ENCODE measurements around the gene TNNI3K. TPM values are rescaled to one million over a fixed set of nuclear protein-coding genes. Genes with fewer than 3 reads are reported as not detected.

The TNNI3K gene
- total and polyA plus RNA-seq, 4 donors: 2.3 to 4.4 (median 3.5) TPM

- Histone ChIP-seq H3K4me1 (ENCODE audit: control insufficient read depth, insufficient read depth, low read length) (no peaks in the 10 kb centered on the region), H3K9me3 (ENCODE audit: control insufficient read depth, insufficient read depth, low read length) (no peaks in the 10 kb centered on the region), H3K27ac (ENCODE audit: low read depth, low read length) (no peak overlapping the region), H3K36me3 (ENCODE audit: control insufficient read depth, insufficient read depth, low read length) (no peaks in the 10 kb centered on the region), H3K4me3 (ENCODE audit: low read depth, low read length) (no peak overlapping the region), H3K27me3 (ENCODE audit: control insufficient read depth, insufficient read depth, low read length) (no peaks in the 10 kb centered on the region)
- DNase-seq (ENCODE audit: low read depth in 4 of 6, low spot score in 6 of 6): no peak
- WGBS (ENCODE audit: insufficient coverage): no CpG with 5 or more reads among the region's 3 CpGs
Measured at GRCh38 chr1:74498901-74499300, 263.7 kb downstream of the TNNI3K start.

DNA sequence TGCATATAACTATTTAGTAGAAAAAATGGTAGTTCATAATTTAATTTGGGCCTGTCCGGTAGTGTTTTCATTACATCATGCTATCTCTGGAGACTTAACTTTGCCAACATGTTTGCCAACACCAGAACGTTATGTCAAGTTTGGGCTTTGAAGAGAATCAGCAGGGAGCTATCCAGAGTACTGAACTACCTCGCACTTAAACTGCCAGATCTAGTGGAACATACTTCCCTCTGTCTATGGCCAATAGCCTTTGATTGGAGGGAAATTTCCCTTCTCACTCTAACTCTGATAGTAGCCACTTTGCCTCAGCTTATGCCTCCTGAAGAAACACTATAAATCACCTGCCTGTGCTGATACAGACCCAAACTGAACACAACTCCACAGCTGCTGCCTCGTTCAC, 267.2 kb downstream of the TNNI3K start:
- peaks cover 5% of the 10 kb centered on the region for H3K4me1 ChIP-seq (ENCODE audit: control insufficient read depth, insufficient read depth, low read length)
- no peaks in the 10 kb centered on the region for H3K36me3 ChIP-seq (ENCODE audit: control insufficient read depth, insufficient read depth, low read length)
- no peak overlapping the region for H3K27ac ChIP-seq (ENCODE audit: low read depth, low read length)
- 80% methylated on average over 1 of the region's 4 CpGs for WGBS (ENCODE audit: insufficient coverage)
- no peaks in the 10 kb centered on the region for H3K27me3 ChIP-seq (ENCODE audit: control insufficient read depth, insufficient read depth, low read length)
- no peak overlapping the region for H3K4me3 ChIP-seq (ENCODE audit: low read depth, low read length)
- peak in 1 of 6 donors; percentile 65 for DNase-seq (ENCODE audit: low read depth in 4 of 6, low spot score in 6 of 6)
- H3K9me3 ChIP-seq (ENCODE audit: control insufficient read depth, insufficient read depth, low read length): no peaks in the 10 kb centered on the region

- no CpG with 5 or more reads among the region's 2 CpGs for WGBS (ENCODE audit: insufficient coverage)
- no peaks in the 10 kb centered on the region for H3K27me3 ChIP-seq (ENCODE audit: control insufficient read depth, insufficient read depth, low read length)
- H3K9me3 ChIP-seq (ENCODE audit: control insufficient read depth, insufficient read depth, low read length): no peaks in the 10 kb centered on the region
- H3K27ac ChIP-seq (ENCODE audit: low read depth, low read length): no peak overlapping the region
- H3K4me1 ChIP-seq (ENCODE audit: control insufficient read depth, insufficient read depth, low read length): peaks cover 5% of the 10 kb centered on the region
- no peak for DNase-seq (ENCODE audit: low read depth in 4 of 6, low spot score in 6 of 6)
- no peaks in the 10 kb centered on the region for H3K36me3 ChIP-seq (ENCODE audit: control insufficient read depth, insufficient read depth, low read length)
- no peak overlapping the region for H3K4me3 ChIP-seq (ENCODE audit: low read depth, low read length)
Measured at GRCh38 chr1:74502858-74503257, 267.7 kb downstream of the TNNI3K start.

- Histone ChIP-seq H3K4me3 (ENCODE audit: low read depth, low read length) (no peak overlapping the region), H3K4me1 (ENCODE audit: control insufficient read depth, insufficient read depth, low read length) (peaks cover 5% of the 10 kb centered on the region), H3K27me3 (ENCODE audit: control insufficient read depth, insufficient read depth, low read length) (no peaks in the 10 kb centered on the region), H3K9me3 (ENCODE audit: control insufficient read depth, insufficient read depth, low read length) (no peaks in the 10 kb centered on the region), H3K27ac (ENCODE audit: low read depth, low read length) (peak overlapping the region; percentile 49), H3K36me3 (ENCODE audit: control insufficient read depth, insufficient read depth, low read length) (no peaks in the 10 kb centered on the region)
- WGBS (ENCODE audit: insufficient coverage): 11% methylated on average over 5 of the region's 15 CpGs
- peak; percentile 70 to 97 (median 78) for DNase-seq (ENCODE audit: low read depth in 4 of 6, low spot score in 6 of 6)
Measured at GRCh38 chr1:74504125-74504932, 269.1 kb downstream of the TNNI3K start.

DNA sequence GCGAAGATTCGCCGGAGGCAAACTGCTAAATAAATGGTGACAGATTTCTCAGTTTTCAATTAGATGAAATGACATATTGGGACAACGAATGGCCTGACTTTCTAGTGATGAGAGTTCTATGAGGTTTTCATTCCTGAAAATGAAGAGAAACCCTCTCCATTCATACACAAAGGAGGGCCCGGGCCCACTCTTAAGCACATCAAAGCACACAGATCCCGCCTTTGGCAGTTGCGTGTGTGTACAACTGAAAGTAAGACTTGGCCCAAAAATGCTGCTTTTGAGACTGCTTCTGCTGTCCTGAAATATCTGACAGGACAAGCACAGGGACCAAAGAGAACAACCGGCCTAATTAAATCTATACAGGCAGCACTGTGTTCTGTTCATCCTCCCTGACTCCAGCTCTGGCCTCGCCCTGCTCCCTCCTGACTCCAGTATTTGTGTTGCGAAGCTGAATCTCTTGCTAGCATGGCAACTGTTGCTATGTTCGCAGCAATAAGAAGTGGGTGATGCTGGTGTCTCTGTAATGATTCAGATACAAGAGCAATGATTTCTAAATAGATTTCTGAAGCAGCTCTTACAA, 269.8 kb downstream of the TNNI3K start:
- no peak overlapping the region for H3K4me3 ChIP-seq (ENCODE audit: low read depth, low read length)
- peak in 4 of 6 donors; percentile 65 to 96 (median 81) for DNase-seq (ENCODE audit: low read depth in 4 of 6, low spot score in 6 of 6)
- peak overlapping the region; percentile 49 for H3K27ac ChIP-seq (ENCODE audit: low read depth, low read length)

GRCh38 chr1:74505928-74506710, 270.9 kb downstream of the TNNI3K start:
- no peak overlapping the region for H3K4me3 ChIP-seq (ENCODE audit: low read depth, low read length)
- peaks cover 5% of the 10 kb centered on the region for H3K4me1 ChIP-seq (ENCODE audit: control insufficient read depth, insufficient read depth, low read length)
- WGBS (ENCODE audit: insufficient coverage): no CpG with 5 or more reads among the region's 8 CpGs
- no peaks in the 10 kb centered on the region for H3K9me3 ChIP-seq (ENCODE audit: control insufficient read depth, insufficient read depth, low read length)
- peak in 3 of 6 donors; percentile 15 to 81 (median 80) for DNase-seq (ENCODE audit: low read depth in 4 of 6, low spot score in 6 of 6)
- H3K36me3 ChIP-seq (ENCODE audit: control insufficient read depth, insufficient read depth, low read length): no peaks in the 10 kb centered on the region
- H3K27ac ChIP-seq (ENCODE audit: low read depth, low read length): peak overlapping the region; percentile 16
- H3K27me3 ChIP-seq (ENCODE audit: control insufficient read depth, insufficient read depth, low read length): no peaks in the 10 kb centered on the region

More for the DNA sequence above, 269.8 kb downstream of the TNNI3K start:
- Histone ChIP-seq H3K9me3 (ENCODE audit: control insufficient read depth, insufficient read depth, low read length) (no peaks in the 10 kb centered on the region), H3K36me3 (ENCODE audit: control insufficient read depth, insufficient read depth, low read length) (no peaks in the 10 kb centered on the region), H3K27me3 (ENCODE audit: control insufficient read depth, insufficient read depth, low read length) (no peaks in the 10 kb centered on the region), H3K4me1 (ENCODE audit: control insufficient read depth, insufficient read depth, low read length) (peaks cover 5% of the 10 kb centered on the region)
- WGBS (ENCODE audit: insufficient coverage): 31% methylated on average over 2 of the region's 11 CpGs

GRCh38 chr1:74508449-74508848, 273.3 kb downstream of the TNNI3K start:
- Histone ChIP-seq H3K4me3 (ENCODE audit: low read depth, low read length) (no peak overlapping the region), H3K4me1 (ENCODE audit: control insufficient read depth, insufficient read depth, low read length) (peaks cover 5% of the 10 kb centered on the region), H3K36me3 (ENCODE audit: control insufficient read depth, insufficient read depth, low read length) (no peaks in the 10 kb centered on the region), H3K27ac (ENCODE audit: low read depth, low read length) (no peak overlapping the region), H3K9me3 (ENCODE audit: control insufficient read depth, insufficient read depth, low read length) (no peaks in the 10 kb centered on the region), H3K27me3 (ENCODE audit: control insufficient read depth, insufficient read depth, low read length) (no peaks in the 10 kb centered on the region)
- WGBS (ENCODE audit: insufficient coverage): 19% methylated on average over 3 of the region's 3 CpGs
- peak in 2 of 6 donors; percentile 24 to 30 for DNase-seq (ENCODE audit: low read depth in 4 of 6, low spot score in 6 of 6)

DNA sequence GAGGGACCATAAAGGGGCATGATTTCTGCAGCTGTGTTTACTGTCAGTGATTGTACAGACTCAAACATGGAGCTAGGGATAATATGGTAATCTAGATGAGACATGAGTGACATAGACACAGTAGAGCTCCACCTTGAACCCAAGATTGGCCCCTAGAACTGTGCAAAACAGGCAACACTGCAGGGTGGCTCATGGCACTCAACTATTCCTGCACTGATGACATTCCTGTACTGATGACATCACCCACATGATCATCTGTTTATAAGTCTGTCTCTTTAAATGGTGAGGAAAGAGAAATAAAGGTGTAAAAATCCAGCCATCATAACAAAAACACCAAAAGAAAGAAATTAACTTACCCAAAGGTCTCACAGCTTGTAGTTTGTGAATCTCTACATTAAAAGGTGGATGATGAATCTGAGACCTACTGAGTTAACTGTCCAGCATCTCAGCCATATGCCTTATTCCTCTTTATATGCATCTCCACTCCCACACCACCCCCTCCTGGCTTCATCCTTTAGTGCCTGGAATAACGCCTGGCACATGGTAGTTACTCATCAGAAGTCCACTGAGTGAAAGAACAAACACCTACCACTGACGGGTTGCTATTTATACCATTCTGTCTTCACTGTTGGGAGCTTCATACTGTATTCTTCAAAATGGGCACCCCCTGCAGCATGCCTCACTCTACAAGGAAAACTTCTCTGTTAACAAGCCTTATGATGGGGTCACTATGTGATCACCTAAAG, 277.2 kb downstream of the TNNI3K start, which contains the start of gene LRRC53:
Gene LRRC53, minus strand, starts transcription at position 442 of the 746 bp plus-strand sequence. CDS start 29,262 bp downstream, outside the sequence.
- H3K27ac ChIP-seq (ENCODE audit: low read depth, low read length): no peak within 1 kb of the TSS
- no peaks in the 10 kb centered on the region for H3K36me3 ChIP-seq (ENCODE audit: control insufficient read depth, insufficient read depth, low read length)
- 42% methylated on average over 2 of the region's 2 CpGs for WGBS (ENCODE audit: insufficient coverage)
- no peaks in the 10 kb centered on the region for H3K4me1 ChIP-seq (ENCODE audit: control insufficient read depth, insufficient read depth, low read length)
- DNase-seq (ENCODE audit: low read depth in 4 of 6, low spot score in 6 of 6): no peak
- H3K9me3 ChIP-seq (ENCODE audit: control insufficient read depth, insufficient read depth, low read length): no peaks in the 10 kb centered on the region
- H3K4me3 ChIP-seq (ENCODE audit: low read depth, low read length): no peak within 1 kb of the TSS
- H3K27me3 ChIP-seq (ENCODE audit: control insufficient read depth, insufficient read depth, low read length): no peaks in the 10 kb centered on the region

All from spinal cord (tissue), 10 donors.